Tibial artery (tissue), 4 donors: ENCODE data around the gene A4GALT.
"Not testable (repeated sequence)": the region's sequence is repeated elsewhere in the genome, so short reads cannot be mapped to it uniquely, and the experiment has no call there.

Experiments used
- DNase-seq, 2 donors: peaks; one replicate each; pipeline ENCODE4 v3.0.0-alpha.2; 2019
- H3K27ac ChIP-seq, 2 donors: fragments of 200-600 bp; sonication (generic) in 1 of 2; 1 replicate in 1 of 2; 2 replicates in 1 of 2; pipeline ENCODE4 v1.5.1; 2018 to 2019; ENCODE audit warnings: mild to moderate bottlenecking in 1 of 2
- H3K27me3 ChIP-seq, 2 donors: fragments of 200-600 bp; sonication (generic) in 1 of 2; one replicate each; pipeline versions ENCODE4 v1.5.1 to v1.6.0; 2016 to 2019
- H3K36me3 ChIP-seq, 3 donors: fragments of 200-600 bp; sonication (generic) in 2 of 3; one replicate each; pipeline ENCODE4 v1.5.1; 2016 to 2019; ENCODE audit warnings: mild to moderate bottlenecking in 2 of 3
- H3K4me1 ChIP-seq, 4 donors: fragments of 200-600 bp; sonication (generic) in 2 of 4; 1 replicate in 3 of 4; 2 replicates in 1 of 4; pipeline ENCODE4 v1.5.1; 2016 to 2019
- H3K4me3 ChIP-seq, 2 donors: fragments of 200-600 bp; sonication (generic) in 1 of 2; 1 replicate in 1 of 2; 2 replicates in 1 of 2; pipeline ENCODE4 v1.5.1; 2018 to 2019; ENCODE audit warnings: mild to moderate bottlenecking in 2 of 2
- H3K9me3 ChIP-seq, 3 donors: fragments of 200-600 bp; sonication (generic) in 1 of 3; one replicate each; pipeline ENCODE4 v1.5.1; 2016 to 2019
- intact Hi-C: fragments of 100-400 bp; cut with DNase I; formaldehyde crosslinking; loops from one replicate; pipeline ENCODE4 v1.15.0; 2023; ENCODE audit warnings: low total_unique reads
- TF ChIP-seq, protein P1 (sequence below), 2 experiments: fragments of 200-600 bp in 1 of 2; fragments of 450-650 bp in 1 of 2; IDR thresholded peaks; one replicate each; pipeline ENCODE4 v1.5.1; 2017 to 2019; ENCODE audit warnings: antibody characterized with exemption in 2 of 2, mild to moderate bottlenecking in 1 of 2, moderate library complexity in 1 of 2

A4GALT gene

DNA sequence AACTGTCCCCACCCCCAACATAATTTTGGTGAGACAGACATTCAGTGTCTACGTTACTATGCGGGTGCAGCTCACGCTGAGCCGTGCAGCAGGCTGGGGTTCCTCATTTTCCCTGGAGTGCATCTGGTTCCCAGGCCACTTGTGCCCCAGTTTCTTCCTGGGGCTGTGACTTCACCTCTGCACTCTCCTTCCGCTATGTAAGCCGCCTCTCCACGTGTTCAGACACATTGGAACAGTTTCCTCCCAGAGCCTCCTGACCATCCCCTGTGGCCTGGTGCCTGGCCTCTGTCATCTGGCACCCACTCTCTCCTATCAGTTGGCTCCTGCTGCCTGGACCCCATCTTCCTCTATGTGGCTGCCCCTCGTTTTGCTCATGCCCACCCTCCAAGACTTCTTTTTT, 46.2 kb upstream of the A4GALT start:
- Histone ChIP-seq H3K27ac (no peak overlapping the region), H3K4me1 (peaks cover 0 to 11% (median 5%) of the 10 kb centered on the region in 4 donors), H3K9me3 (no peaks in the 10 kb centered on the region), H3K36me3 (no peaks in the 10 kb centered on the region), H3K4me3 (no peak overlapping the region), H3K27me3 (no peaks in the 10 kb centered on the region)
- intact Hi-C loops = no loop called here
- TF ChIP-seq, protein P1, sequence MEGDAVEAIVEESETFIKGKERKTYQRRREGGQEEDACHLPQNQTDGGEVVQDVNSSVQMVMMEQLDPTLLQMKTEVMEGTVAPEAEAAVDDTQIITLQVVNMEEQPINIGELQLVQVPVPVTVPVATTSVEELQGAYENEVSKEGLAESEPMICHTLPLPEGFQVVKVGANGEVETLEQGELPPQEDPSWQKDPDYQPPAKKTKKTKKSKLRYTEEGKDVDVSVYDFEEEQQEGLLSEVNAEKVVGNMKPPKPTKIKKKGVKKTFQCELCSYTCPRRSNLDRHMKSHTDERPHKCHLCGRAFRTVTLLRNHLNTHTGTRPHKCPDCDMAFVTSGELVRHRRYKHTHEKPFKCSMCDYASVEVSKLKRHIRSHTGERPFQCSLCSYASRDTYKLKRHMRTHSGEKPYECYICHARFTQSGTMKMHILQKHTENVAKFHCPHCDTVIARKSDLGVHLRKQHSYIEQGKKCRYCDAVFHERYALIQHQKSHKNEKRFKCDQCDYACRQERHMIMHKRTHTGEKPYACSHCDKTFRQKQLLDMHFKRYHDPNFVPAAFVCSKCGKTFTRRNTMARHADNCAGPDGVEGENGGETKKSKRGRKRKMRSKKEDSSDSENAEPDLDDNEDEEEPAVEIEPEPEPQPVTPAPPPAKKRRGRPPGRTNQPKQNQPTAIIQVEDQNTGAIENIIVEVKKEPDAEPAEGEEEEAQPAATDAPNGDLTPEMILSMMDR (IDR thresholded peaks at IDR 0.05) = no peak
- no peak for DNase-seq

DNA sequence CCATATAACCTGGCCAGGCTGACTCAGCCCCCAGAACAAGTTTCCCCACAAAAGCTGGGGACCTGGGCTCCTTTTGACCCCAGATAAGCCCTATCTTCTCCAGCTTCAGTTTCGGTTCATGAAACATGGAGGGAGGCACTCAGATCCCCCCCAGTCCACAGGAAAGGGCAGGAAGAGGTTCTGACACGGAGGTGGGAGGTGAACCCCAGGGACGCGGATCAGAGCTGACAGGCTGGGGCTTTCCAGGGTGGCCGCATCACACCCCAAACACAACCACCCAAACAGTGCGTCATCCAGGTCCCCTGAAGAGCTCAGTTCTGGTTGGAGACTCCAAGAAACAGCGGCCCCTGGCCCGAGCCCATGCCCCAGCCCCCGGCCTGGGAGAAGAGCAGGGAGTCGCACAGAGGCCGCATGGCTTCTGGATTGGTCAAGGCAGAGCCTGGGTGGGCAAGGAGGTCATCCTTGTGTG, 44.3 kb upstream of the A4GALT start:
- no peaks in the 10 kb centered on the region for H3K27me3 ChIP-seq
- H3K9me3 ChIP-seq = no peaks in the 10 kb centered on the region
- H3K36me3 ChIP-seq = no peaks in the 10 kb centered on the region
- no peak for DNase-seq
- TF ChIP-seq, protein P1 (IDR thresholded peaks at IDR 0.05) = no peak
- no peak overlapping the region for H3K4me3 ChIP-seq
- H3K4me1 ChIP-seq = peaks cover 0 to 6% (median 4%) of the 10 kb centered on the region in 4 donors
- no peak overlapping the region for H3K27ac ChIP-seq
- intact Hi-C loops = no loop called here

DNA sequence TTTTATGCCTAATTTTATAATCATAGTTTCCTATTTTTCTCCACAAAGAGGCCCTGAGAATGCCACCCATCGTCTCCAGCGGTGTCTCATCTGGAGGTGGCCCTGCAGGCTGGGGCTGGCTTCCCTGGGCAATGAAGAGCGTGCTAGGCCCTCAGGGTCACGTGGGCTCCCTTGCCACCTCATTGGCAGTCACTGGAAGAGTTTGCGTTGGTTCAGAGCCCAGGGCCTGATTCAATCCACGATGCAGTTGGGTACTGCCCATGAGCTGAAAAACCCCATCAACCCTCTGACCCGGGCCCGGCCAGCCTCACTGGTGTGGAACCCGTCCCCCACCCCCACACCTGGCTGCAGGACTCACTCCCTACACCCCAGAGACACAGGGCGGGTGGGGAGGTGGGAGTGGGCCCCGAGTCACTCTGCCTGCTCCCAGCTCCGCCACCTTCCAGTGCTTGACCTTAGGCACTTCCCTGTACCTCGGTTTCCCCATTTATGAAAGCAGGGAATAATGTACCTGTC, 43.4 kb upstream of the A4GALT start:
- Histone ChIP-seq H3K36me3 (no peaks in the 10 kb centered on the region), H3K9me3 (no peaks in the 10 kb centered on the region), H3K4me3 (no peak overlapping the region), H3K27me3 (peaks cover 0 to 2% of the 10 kb centered on the region in 2 donors), H3K27ac (no peak overlapping the region), H3K4me1 (no peaks in the 10 kb centered on the region)
- intact Hi-C loops = no loop called here
- TF ChIP-seq, protein P1 (IDR thresholded peaks at IDR 0.05) = no peak
- no peak for DNase-seq

DNA sequence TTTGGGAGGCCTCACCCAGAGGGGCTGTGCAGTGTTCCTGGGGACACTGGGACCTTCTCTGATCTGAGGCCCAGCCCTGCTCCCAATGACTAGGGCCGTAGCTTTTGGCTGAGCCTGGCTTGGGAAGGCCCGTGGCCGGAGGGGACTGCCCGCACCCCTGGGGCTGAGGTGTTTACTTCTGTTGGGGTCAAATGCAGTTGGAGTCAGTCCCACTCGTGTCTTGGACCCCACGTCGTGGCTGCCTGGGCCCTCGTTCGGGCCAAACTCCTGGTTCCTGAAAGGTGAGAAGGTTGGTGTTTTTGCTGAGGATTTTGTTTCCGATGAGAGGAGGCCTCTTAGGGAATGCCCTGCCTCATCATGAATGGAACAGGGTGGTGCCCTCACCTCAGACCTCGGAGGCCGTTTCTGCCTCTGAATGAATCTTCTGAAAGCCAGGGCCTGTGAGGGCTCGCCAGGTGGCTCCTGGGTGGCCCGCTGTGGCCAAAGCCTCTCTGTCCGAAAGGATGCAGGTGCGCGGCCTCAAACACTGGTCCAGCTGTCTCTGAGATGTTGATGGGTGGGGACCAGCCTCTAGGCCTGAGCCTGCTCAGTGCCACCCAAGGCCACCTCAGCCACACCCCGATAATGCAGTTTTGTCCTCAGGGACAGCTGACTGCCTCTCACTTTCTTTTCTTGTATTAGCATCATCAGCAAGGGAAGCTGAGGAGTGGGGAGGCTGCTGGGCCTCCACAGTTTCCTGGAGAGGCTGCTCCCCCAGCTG, 40.3 kb upstream of the A4GALT start:
- TF ChIP-seq, protein P1 (IDR thresholded peaks at IDR 0.05) = no peak
- no peak overlapping the region for H3K4me3 ChIP-seq
- no peak for DNase-seq
- H3K36me3 ChIP-seq = no peaks in the 10 kb centered on the region
- no peaks in the 10 kb centered on the region for H3K9me3 ChIP-seq
- H3K27ac ChIP-seq = no peak overlapping the region
- intact Hi-C loops = no loop called here
- peaks cover 0 to 3% of the 10 kb centered on the region in 2 donors for H3K27me3 ChIP-seq
- peaks cover 0 to 2% (median 0%) of the 10 kb centered on the region in 4 donors for H3K4me1 ChIP-seq

DNA sequence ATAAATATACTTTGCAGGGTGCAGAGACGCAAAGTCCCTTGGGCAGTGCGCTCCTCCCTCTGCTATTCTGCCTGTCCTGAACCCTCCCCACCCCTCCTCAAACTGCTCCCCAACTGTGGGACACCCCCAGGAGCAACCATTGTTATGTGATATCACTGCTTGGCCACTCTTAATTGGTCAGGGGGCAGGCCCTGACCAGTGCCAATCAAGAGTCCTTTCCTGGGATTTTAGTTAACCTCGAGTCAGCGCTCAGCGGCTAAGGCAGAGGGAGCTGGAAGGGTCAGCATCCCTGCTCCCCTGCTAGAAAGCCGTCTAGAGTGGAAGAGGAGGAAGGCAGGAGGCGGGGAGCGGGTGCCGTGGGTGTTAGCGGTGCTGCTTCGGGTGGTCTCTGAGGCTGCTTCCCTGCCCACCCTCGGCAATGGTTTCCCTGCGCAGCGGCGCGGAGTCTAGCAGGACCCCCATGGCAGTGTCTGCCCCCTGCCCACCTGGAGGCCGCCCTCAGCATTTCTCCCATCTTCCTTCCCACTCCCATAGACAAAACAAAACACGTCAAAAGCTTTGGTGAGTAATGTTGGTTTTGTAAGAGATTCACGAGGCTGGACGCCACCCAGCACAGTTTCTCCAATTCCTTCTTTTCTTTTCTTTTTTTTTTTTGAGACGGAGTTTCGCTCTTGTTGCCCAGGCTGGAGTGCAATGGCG, 38.4 kb upstream of the A4GALT start:
- Histone ChIP-seq H3K9me3 (no peaks in the 10 kb centered on the region), H3K4me1 (peaks cover 0 to 17% (median 0%) of the 10 kb centered on the region in 4 donors), H3K27me3 (peaks cover 0 to 3% of the 10 kb centered on the region in 2 donors), H3K36me3 (no peaks in the 10 kb centered on the region), H3K4me3 (no peak overlapping the region), H3K27ac (no peak overlapping the region)
- intact Hi-C loops = no loop called here
- DNase-seq = peak in 1 of 2 donors; percentile 37
- TF ChIP-seq, protein P1 (IDR thresholded peaks at IDR 0.05) = no peak

DNA sequence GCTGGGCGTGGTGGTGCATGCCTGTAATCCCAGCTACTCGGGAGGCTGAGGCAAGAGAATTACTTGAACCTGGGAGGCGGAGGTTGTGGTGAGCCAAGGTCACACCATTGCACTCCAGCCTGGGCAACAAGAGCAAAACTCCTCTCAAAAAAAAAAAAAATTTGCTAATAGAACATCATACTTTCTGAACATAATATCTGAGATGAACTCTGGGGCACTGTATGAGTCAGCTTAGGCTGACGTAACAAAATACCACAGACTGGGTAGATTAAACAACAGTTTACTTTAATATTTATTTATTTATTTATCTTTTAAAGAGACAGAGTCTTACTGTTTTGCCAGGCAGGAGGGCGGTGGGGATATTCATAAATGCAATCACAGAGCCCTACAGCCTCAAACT, 34.9 kb upstream of the A4GALT start:
- H3K27me3 ChIP-seq, H3K4me3 ChIP-seq, DNase-seq, H3K27ac ChIP-seq, H3K36me3 ChIP-seq, intact Hi-C loops, H3K9me3 ChIP-seq: not testable (repeated sequence)
- H3K4me1 ChIP-seq = peaks cover 0 to 25% (median 0%) of the 10 kb centered on the region in 4 donors

DNA sequence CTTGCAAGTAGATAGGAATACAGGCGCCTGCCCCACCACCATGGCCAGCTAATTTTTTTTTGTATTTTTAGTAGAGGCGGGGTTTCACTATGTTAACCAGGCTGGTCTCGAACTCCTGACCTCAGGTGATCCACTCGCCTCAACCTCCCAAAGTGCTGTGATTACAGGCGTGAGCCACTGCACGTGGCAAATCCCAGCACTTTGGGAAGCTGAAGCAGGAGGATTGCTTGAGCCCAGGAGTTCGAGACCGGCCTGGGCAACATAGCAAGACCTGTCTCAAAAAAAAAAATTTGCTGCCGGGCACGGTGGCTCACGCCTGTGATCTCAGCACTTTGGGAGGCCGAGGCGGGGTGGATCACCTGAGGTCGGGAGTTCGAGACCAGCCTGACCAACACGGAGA, 34.5 kb upstream of the A4GALT start:
- H3K36me3 ChIP-seq, intact Hi-C loops, H3K27me3 ChIP-seq, DNase-seq, H3K9me3 ChIP-seq, H3K4me3 ChIP-seq, H3K27ac ChIP-seq: not testable (repeated sequence)
- H3K4me1 ChIP-seq = peaks cover 0 to 25% (median 0%) of the 10 kb centered on the region in 4 donors
